ENCODE measurements around the gene FAM161B. TPM values are rescaled to one million over a fixed set of nuclear protein-coding genes. Genes with fewer than 3 reads are reported as not detected.

FAM161B gene
- total RNA-seq: 6.0 and 6.3 TPM in 2 replicates

GRCh38 chr14:73949752-73950734 lies at the start of gene FAM161B, which contains the start of gene COQ6:
Gene FAM161B (minus strand): TSS chr14:73950094. CDS start chr14:73950026, 68 bp downstream.
Gene COQ6 (plus strand): TSS chr14:73950302. CDS start chr14:73950333, 31 bp downstream.

GRCh38 chr14:73886449-73887317 lies 63.2 kb downstream of the FAM161B start, which contains the start of gene ZNF410:
Gene ZNF410 (plus strand): TSS chr14:73886859. CDS start chr14:73892176, 5,317 bp downstream.

Small RNAs within 50 kb of the gene (small RNA-seq; reads per million reads assigned to genes)
- not detected for gene RF00019

Other genes starting within 250 kb of the FAM161B start
- 32.3 and 33.8 TPM in 2 replicates for gene PNMA1, start 235.7 kb downstream of the FAM161B start, total RNA-seq
- gene PTGR2, start 98.3 kb downstream of the FAM161B start, total RNA-seq: 4.4 and 6.0 TPM in 2 replicates
- gene ZNF410, start 63.2 kb downstream of the FAM161B start, total RNA-seq: 75.7 and 90.2 TPM in 2 replicates
- gene COQ6, start 208 bp upstream of the FAM161B start, total RNA-seq: 13.0 and 14.7 TPM in 2 replicates
- 9.4 and 11.0 TPM in 2 replicates for gene ENTPD5, start 69.2 kb upstream of the FAM161B start, total RNA-seq
- gene BBOF1, start 69.3 kb upstream of the FAM161B start, total RNA-seq: 9.4 and 14.0 TPM in 2 replicates
- 29.5 and 31.3 TPM in 2 replicates for gene ALDH6A1, start 134.4 kb upstream of the FAM161B start, total RNA-seq
- 4.7 and 9.4 TPM in 2 replicates for gene LIN52, start 134.9 kb upstream of the FAM161B start, total RNA-seq